Heart left ventricle (tissue), 13 donors: ENCODE measurements around the gene HSF2BP.
"Not testable (repeated sequence)": the region's sequence is repeated elsewhere in the genome, so short reads cannot be mapped to it uniquely, and the experiment has no call there.

Experiments
- CTCF ChIP-seq, 12 donors: fragments of 200-600 bp; sonication (generic) in 4 of 12; IDR thresholded peaks; one replicate each; pipeline versions ENCODE4 v1.5.0 to v1.8.0; 2018 to 2022; ENCODE audit warnings: antibody characterized with exemption in 12 of 12, mild to moderate bottlenecking in 5 of 12
- POLR2A ChIP-seq, 2 donors: fragments of 450-650 bp; IDR thresholded peaks; one replicate each; pipeline ENCODE4 v1.6.1; 2017; ENCODE audit warnings: antibody characterized with exemption in 2 of 2, mild to moderate bottlenecking in 2 of 2, moderate library complexity in 2 of 2
- donor health status: ischemic (EF 13 %, LVEDD 7.1; RV severe dilation, severe dysfunction).
- donor health status: DM: no; HTN: yes; CAD: no.
- donor health status: DM: no; HTN: no; CAD: no.
- donor health status: ischemic (EF 25% LVEDD 6.9; RV normal size, moderate dysfunction).
- donor health status: ischemic (EF 25% LVEDD 5.7; RV mildly dilated, moderate dysfunction).
- donor health status: ischemic (EF 35%, LVEDD 5.7; RV mildly dilated, moderate dysfunction).
- donor health status: nonischemic (EF 11% LVEDD 7.7; RV severe dilation, severe dysfunction).
- donor health status: DM: yes; HTN: yes; CAD: no.
- donor health status: PGD.
- donor health status: ischemic (EF 29% LVEDD 5.4; RV normal size, mild dysfunction).
- donor health status: nonischemic (EF 23%, LVEDD 6.1; RV moderate dilation, normal function).

- TF ChIP-seq CTCF, POLR2A (IDR thresholded peaks at IDR 0.05): not testable (repeated sequence)
Measured at GRCh38 chr21:43493471-43493870, 165.8 kb downstream of the HSF2BP start.
